HG03439 (cell line): ENCODE measurements around the gene FHL2.

ENCODE experiments used
- ATAC-seq: cut with Tn5 transposase; IDR thresholded peaks from one replicate; pipeline ENCODE4 v1.9.1; 2021; ENCODE audit warnings: mild to moderate bottlenecking, moderate library complexity; ENCODE audit not compliant: unreplicated experiment

Gene FHL2

GRCh38 chr2:105379741-105380186 lies 19.1 kb downstream of the FHL2 start:
- ATAC-seq: no peak

- ATAC-seq: no peak
Measured at GRCh38 chr2:105378921-105379383, 19.9 kb downstream of the FHL2 start.

GRCh38 chr2:105378276-105378840 lies 20.5 kb downstream of the FHL2 start:
- ATAC-seq: no peak

GRCh38 chr2:105377871-105378270 lies 21.0 kb downstream of the FHL2 start:
- no peak for ATAC-seq

GRCh38 chr2:105376789-105377240 lies 22.0 kb downstream of the FHL2 start:
- no peak for ATAC-seq

- no peak for ATAC-seq
Measured at GRCh38 chr2:105376010-105376409, 22.8 kb downstream of the FHL2 start.

- ATAC-seq: no peak
Measured at GRCh38 chr2:105375001-105375561, 23.8 kb downstream of the FHL2 start.

- peak; percentile 90 for ATAC-seq
Measured at GRCh38 chr2:105373895-105374401, 24.9 kb downstream of the FHL2 start.

GRCh38 chr2:105373344-105373781 lies 25.5 kb downstream of the FHL2 start:
- peak; percentile 25 for ATAC-seq

GRCh38 chr2:105371810-105372209 lies 27.0 kb downstream of the FHL2 start:
- no peak for ATAC-seq

GRCh38 chr2:105371156-105371555 lies 27.7 kb downstream of the FHL2 start:
- ATAC-seq: no peak

GRCh38 chr2:105369777-105370690 lies 28.8 kb downstream of the FHL2 start:
- ATAC-seq: peak; percentile 77

- ATAC-seq: no peak
Measured at GRCh38 chr2:105368759-105369408, 30.0 kb downstream of the FHL2 start.

GRCh38 chr2:105365206-105365605 lies 33.6 kb downstream of the FHL2 start:
- no peak for ATAC-seq

GRCh38 chr2:105364436-105365139 lies 34.3 kb downstream of the FHL2 start:
- ATAC-seq: no peak

- ATAC-seq: no peak
Measured at GRCh38 chr2:105362862-105363591, 35.8 kb downstream of the FHL2 start.

GRCh38 chr2:105361102-105361889 lies 37.6 kb downstream of the FHL2 start:
- ATAC-seq: no peak

- ATAC-seq: no peak
Measured at GRCh38 chr2:105358593-105358992, 40.3 kb downstream of the FHL2 start.

- ATAC-seq: no peak
Measured at GRCh38 chr2:105357122-105357521, 41.7 kb downstream of the FHL2 start.
